Calu3 (cell line): ENCODE data around the gene RPAP3. TPM values are rescaled to one million over a fixed set of nuclear protein-coding genes. Genes with fewer than 3 reads are reported as not detected.

ENCODE experiments used
- BruUV-seq: library from RNA; stranded (reverse); fragments of 400-500 nt; replicated peaks from 2 replicates; lab custom pipeline; 2021; lab: Mats Ljungman, UMichigan
- CTCF ChIA-PET: fragments of 300-600 bp; sonication (Branson Sonifier 250); formaldehyde crosslinking; loops from one replicate; lab custom pipeline; 2022; ENCODE audit warnings: antibody characterized with exemption; lab: Charles Lee
- DNase-seq: peaks from one replicate; pipeline ENCODE4 v3.0.0; 2022
- H3K27ac Mint-ChIP-seq: one replicate; pipeline ENCODE4 v1.8.0; 2022; ENCODE audit warnings: mixed read lengths; ENCODE audit not compliant: unreplicated experiment
- H3K27me3 Mint-ChIP-seq: one replicate; pipeline ENCODE4 v1.8.0; 2022; ENCODE audit warnings: mixed read lengths; ENCODE audit not compliant: unreplicated experiment
- H3K36me3 Mint-ChIP-seq: one replicate; pipeline ENCODE4 v1.8.0; 2022; ENCODE audit warnings: mild to moderate bottlenecking, moderate library complexity, mixed read lengths; ENCODE audit not compliant: insufficient read depth, unreplicated experiment
- H3K4me1 Mint-ChIP-seq: one replicate; pipeline ENCODE4 v1.8.0; 2022; ENCODE audit warnings: mild to moderate bottlenecking, low read depth, mixed read lengths; ENCODE audit not compliant: unreplicated experiment
- H3K4me3 Mint-ChIP-seq: one replicate; pipeline ENCODE4 v1.8.0; 2022; ENCODE audit warnings: mild to moderate bottlenecking, low read depth, moderate library complexity, mixed read lengths; ENCODE audit not compliant: unreplicated experiment
- H3K9me3 Mint-ChIP-seq: one replicate; pipeline ENCODE4 v1.8.0; 2022; ENCODE audit warnings: low read depth, mixed read lengths; ENCODE audit not compliant: unreplicated experiment
- CTCF ChIP-seq: fragments of 200-600 bp; IDR thresholded peaks from one replicate; pipeline ENCODE4 v1.8.0; 2022; ENCODE audit warnings: antibody characterized with exemption; ENCODE audit not compliant: unreplicated experiment
- intact Hi-C: fragments of 100-400 bp; cut with micrococcal nuclease; formaldehyde crosslinking; loops from one replicate; pipeline ENCODE4 v1.10.0; 2022; ENCODE audit not compliant: unreplicated experiment
- total RNA-seq: library from RNA; stranded (reverse); gene quantifications from 2 replicates; pipeline ENCODE4 v1.2.3, GENCODE V29; 2022

Gene RPAP3
- total RNA-seq, 1 experiment from 2014 or later, result 33.5 TPM

GRCh38 chr12:47698631-47699030 lies 7.2 kb downstream of the RPAP3 start:
- DNase-seq, result no peak
- intact Hi-C loops, result no loop called here
- Mint-ChIP-seq H3K27ac (no peak overlapping the region), H3K36me3 (peaks cover 5% of the 10 kb centered on the region), H3K27me3 (no peaks in the 10 kb centered on the region), H3K4me3 (no peak overlapping the region), H3K9me3 (no peaks in the 10 kb centered on the region), H3K4me1 (peaks cover 6% of the 10 kb centered on the region)
- CTCF ChIA-PET, result no interaction called here
- no peak for TF ChIP-seq CTCF
- BruUV-seq, result no TSS peak

GRCh38 chr12:47698055-47698454 lies 7.8 kb downstream of the RPAP3 start:
- TF ChIP-seq CTCF, result no peak
- DNase-seq, result no peak
- intact Hi-C loops, result no loop called here
- no TSS peak for BruUV-seq
- Mint-ChIP-seq H3K36me3 (peaks cover 5% of the 10 kb centered on the region), H3K9me3 (no peaks in the 10 kb centered on the region), H3K4me1 (peaks cover under 1% of the 10 kb centered on the region), H3K27ac (no peak overlapping the region), H3K27me3 (no peaks in the 10 kb centered on the region), H3K4me3 (no peak overlapping the region)
- CTCF ChIA-PET, result no interaction called here

GRCh38 chr12:47689215-47689614 lies 16.6 kb downstream of the RPAP3 start:
- TF ChIP-seq CTCF, result no peak
- Mint-ChIP-seq H3K27me3 (no peaks in the 10 kb centered on the region), H3K36me3 (no peaks in the 10 kb centered on the region), H3K4me1 (no peaks in the 10 kb centered on the region), H3K27ac (no peak overlapping the region), H3K4me3 (no peak overlapping the region), H3K9me3 (no peaks in the 10 kb centered on the region)
- CTCF ChIA-PET, result no interaction called here
- no peak for DNase-seq
- BruUV-seq, result no TSS peak
- intact Hi-C loops, result loop anchor here (5.0 kb wide), 1 partner anchor 657 kb away; no protein-coding TSS in a partner anchor

GRCh38 chr12:47687636-47688035 lies 18.2 kb downstream of the RPAP3 start:
- CTCF ChIA-PET, result no interaction called here
- Mint-ChIP-seq H3K4me1 (no peaks in the 10 kb centered on the region), H3K9me3 (no peaks in the 10 kb centered on the region), H3K4me3 (no peak overlapping the region), H3K27ac (no peak overlapping the region), H3K36me3 (no peaks in the 10 kb centered on the region), H3K27me3 (no peaks in the 10 kb centered on the region)
- BruUV-seq, result no TSS peak
- no peak for TF ChIP-seq CTCF
- intact Hi-C loops, result loop anchor here (5.0 kb wide), 1 partner anchor 655 kb away; no protein-coding TSS in a partner anchor
- no peak for DNase-seq
